HG03558 (cell line): ENCODE measurements around the gene EFCAB12.
"Not testable (repeated sequence)": the region's sequence is repeated elsewhere in the genome, so short reads cannot be mapped to it uniquely, and the experiment has no call there.

Experiments
- ATAC-seq: cut with Tn5 transposase; IDR thresholded peaks from one replicate; pipeline ENCODE4 v1.9.1; 2021; ENCODE audit warnings: moderate number of reproducible peaks; ENCODE audit not compliant: unreplicated experiment; ENCODE audit errors: extremely low read depth

Gene EFCAB12

DNA sequence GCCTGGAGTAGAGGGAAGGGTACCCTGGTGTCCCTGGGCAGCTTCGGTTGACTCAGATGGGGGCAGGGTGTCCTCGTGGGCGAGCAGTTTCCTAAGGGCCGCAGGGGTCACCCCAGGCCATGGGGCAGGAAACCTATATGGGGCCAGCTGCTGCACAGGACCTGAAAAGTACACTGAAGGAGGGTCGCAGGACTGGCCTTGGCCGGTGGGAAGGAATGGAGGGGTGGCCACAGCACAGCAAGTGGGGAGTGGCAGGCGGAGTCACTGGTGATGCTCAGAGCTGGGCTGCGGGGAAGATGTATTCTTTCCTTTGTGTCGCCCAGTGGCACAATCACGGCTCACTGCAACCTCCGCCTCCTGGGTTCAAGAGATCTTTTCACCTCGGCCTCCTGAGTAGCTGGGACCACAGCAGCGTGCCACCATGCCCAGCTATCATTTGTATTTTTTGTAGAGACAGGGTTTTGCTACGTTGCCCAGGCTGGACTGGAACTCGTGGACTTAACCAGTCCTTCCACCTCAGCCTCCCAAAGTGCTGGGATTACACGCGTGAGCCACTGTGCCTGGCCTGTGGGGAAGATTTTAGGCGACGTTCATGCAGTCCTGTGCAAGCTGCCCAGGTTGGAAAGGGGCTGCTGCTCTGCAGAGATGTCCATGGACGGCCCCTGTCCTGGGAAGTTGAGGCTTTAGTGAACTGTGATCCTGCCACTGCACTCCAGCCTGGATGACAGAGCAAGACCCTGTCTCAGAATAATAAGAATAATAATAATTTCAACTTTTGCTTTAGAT is 57.2 kb downstream of the EFCAB12 start:
- ATAC-seq: no peak

GRCh38 chr3:129370248-129370964 is 58.0 kb downstream of the EFCAB12 start:
- no peak for ATAC-seq

- no peak for ATAC-seq
Measured at GRCh38 chr3:129369711-129370110, 58.7 kb downstream of the EFCAB12 start.

DNA sequence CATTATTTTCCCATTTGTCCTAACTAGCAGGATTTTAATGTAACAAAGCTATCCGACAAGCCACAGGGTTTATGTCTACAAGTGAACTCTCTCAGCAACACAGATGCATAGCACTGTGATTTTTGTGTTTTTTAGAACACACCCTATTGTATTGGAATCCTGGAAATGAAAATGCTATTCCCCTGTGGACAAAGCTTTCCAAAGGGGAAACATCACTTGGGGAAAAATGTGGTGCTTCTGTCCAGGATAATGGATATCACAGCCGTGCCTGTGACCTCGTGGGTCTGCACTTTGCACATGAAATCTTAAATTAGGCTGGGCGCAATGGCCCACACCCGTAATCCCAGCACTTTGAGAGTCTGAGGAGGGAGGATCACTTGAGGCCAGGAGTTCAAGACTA is 60.6 kb downstream of the EFCAB12 start:
- ATAC-seq: no peak

GRCh38 chr3:129366312-129366831 is 62.1 kb downstream of the EFCAB12 start:
- no peak for ATAC-seq

GRCh38 chr3:129365296-129366136 is 62.9 kb downstream of the EFCAB12 start:
- ATAC-seq: no peak

- ATAC-seq: not testable (repeated sequence)
Measured at GRCh38 chr3:129364811-129365210, 63.6 kb downstream of the EFCAB12 start.

GRCh38 chr3:129363356-129363755 is 65.1 kb downstream of the EFCAB12 start:
- not testable (repeated sequence) for ATAC-seq

DNA sequence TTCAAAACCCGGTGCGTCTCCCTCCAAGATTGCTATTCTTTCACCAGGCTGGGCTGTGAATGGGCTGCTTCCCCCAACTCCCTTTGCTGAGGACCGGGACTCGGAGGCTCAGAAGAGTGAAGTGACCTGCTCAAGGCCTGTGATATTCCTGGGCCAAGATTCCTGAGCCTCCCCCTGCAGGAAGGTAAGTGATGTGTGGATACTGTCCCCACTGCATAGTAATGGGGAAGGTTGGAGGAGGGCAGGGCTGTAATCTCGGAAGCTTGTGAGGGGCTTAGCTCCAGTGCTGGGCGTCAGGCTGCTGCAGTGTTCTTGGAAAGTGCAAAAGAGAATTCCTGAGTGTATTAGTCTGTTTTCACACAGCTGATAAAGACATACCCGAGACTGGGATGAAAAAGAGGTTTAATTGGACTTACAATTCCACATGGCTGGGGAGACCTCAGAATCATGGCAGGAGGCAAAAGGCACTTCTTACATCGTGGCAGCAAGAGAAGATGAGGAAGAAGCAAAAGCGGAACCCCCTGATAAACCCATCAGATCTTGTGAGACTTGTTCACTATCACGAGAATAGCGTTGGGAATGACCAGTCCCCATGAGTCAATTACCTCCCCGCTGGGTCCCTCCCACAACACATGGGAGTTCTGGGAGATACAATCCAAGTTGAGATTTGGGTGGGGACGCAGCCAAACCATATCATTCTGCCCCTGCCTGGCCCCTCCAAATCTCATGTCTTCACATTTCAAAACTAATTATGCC is 67.6 kb downstream of the EFCAB12 start:
- ATAC-seq: no peak

GRCh38 chr3:129360171-129360611 is 68.2 kb downstream of the EFCAB12 start:
- ATAC-seq: no peak

DNA sequence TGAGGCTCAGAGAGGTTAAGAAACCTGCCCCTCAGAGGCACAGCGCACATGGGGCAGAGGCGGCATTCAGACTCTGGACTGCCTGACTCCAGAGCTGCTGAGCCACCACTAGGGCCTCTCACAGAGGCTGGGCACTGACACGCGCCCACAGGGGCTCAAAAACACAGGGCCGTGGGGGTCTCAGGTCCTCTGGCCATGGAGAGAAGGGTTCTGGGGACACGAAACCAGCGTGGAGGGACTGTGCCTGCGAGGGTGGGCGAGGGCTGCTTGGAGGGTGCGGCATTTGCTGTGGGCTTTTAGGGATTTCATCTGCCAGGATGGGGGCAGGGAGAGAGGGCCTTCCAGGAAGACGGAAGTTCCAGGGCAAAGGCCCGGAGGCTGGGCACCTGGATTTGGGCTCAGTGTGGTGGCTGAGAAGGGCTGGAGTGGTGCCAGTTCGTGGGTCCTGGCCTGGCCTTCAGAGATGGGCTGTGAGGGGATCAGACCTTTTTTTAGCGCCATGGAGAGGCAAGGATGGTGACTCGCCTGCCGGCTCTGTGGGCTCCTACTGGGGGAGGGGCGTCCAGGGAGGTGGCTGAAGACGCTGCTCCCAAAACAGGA is 69.6 kb downstream of the EFCAB12 start:
- ATAC-seq: no peak

- ATAC-seq: no peak
Measured at GRCh38 chr3:129358177-129358771, 70.2 kb downstream of the EFCAB12 start.

DNA sequence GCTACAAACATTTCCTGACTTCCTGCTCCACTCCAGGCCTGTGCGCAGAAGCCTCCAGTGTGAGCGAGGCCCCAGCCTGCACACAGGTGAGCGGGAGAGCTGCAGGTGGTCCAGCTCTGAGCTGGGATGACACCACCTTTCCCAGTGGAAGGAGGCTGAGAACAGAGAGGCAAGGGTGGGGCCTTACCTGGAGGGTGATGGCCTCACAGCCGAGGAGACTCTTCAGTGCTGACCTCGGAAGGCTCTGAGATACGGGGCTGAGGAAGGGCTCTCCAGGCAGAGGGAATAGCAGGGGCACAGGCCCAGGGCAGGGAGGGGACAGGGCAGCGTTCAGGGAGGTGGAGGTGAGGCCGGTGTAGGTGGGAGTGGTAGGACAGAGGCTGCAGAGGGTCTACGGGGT is 70.8 kb downstream of the EFCAB12 start:
- no peak for ATAC-seq

- no peak for ATAC-seq
Measured at GRCh38 chr3:129356756-129357425, 71.5 kb downstream of the EFCAB12 start.

GRCh38 chr3:129353589-129353941 is 74.9 kb downstream of the EFCAB12 start:
- no peak for ATAC-seq

DNA sequence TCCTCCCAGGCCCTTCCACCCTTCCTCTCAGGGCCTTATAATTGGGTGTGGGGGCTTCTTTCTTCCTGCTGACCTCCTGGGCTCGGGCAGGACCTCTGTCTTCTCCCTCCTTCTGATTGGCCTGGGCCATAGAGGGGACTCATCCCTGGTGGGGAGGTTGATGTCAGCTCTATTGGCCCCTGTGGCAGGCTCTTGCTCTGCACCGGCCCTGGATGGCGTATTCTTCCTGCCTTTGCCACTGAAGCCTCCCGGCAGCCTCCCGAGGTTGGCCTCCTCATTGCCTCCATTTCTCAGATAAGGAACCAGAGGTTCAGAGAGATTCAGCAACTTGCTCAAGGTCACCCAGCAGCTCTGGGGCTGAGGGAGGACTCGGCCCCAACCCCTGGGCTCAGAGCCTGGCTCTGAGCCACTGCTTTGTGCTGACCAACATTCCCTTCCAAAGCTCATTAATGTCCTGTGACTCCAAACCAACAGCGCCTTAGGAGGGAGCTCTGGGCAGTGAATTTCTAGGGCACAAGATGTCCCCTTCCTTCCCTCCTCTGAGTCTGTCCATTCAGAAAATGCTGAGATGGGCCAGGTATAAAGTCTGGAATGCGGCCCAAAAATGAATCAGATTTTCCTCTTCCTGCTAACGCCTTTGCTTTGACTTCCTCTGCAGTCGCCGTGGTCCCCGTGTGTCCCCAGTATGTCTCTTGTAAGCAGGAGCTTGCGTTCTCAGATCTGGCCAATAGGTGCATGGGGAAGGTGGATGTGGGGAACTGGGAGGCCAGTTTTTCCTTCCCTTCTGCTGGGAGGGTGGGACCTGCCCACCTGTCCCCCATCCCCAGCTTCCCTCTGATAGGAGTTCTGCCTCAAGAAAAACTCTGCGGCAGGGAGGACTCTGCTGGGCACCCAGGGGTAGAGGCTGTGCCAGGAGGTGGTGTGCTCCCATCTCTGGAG is 75.5 kb downstream of the EFCAB12 start:
- no peak for ATAC-seq

DNA sequence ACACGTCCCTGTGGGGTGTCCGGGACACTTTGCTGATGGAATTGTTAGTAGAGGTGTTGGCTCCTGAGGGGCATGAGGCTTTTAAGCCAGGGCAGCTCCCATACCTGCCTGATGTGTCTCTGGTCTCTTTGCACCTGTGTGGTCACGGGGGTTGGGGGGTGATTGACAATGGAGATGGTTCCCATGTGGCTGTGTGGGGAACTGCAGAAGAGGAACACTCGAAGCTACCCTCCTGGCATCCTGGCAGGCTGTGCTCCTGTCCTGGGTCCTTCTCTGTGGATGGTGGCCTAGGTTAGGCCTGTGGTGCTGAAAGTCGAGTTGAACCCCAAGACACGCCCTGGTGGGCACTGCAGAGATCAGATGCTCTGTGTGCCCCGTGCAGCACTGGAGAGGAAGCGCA is 76.4 kb downstream of the EFCAB12 start:
- ATAC-seq: no peak
